Nephron (organoid): ENCODE results near the gene FMR1.

ENCODE experiments used
- H3K27ac Mint-ChIP-seq, 3 experiments: 2 replicates each; pipeline ENCODE4 v1.8.0; 2020; ENCODE audit warnings: mixed read lengths in 3 of 3, mild to moderate bottlenecking in 2 of 3, moderate library complexity in 1 of 3
- H3K27me3 Mint-ChIP-seq: 2 replicates; pipeline ENCODE4 v1.8.0; 2021; ENCODE audit warnings: low read depth, mild to moderate bottlenecking, moderate library complexity, mixed read lengths
- H3K36me3 Mint-ChIP-seq: 2 replicates; pipeline ENCODE4 v1.8.0; 2020; ENCODE audit warnings: low read depth, mixed read lengths
- H3K4me1 Mint-ChIP-seq: 2 replicates; pipeline ENCODE4 v1.8.0; 2020; ENCODE audit warnings: mixed read lengths
- H3K4me3 Mint-ChIP-seq, 3 experiments: 2 replicates each; pipeline ENCODE4 v1.8.0; 2020; ENCODE audit warnings: mild to moderate bottlenecking in 3 of 3, mixed read lengths in 3 of 3, moderate library complexity in 2 of 3
- H3K9me3 Mint-ChIP-seq: 2 replicates; pipeline ENCODE4 v1.8.0; 2020; ENCODE audit warnings: mixed read lengths
- CTCF ChIP-seq, 3 experiments: fragments of 200-600 bp; sonication (generic); IDR thresholded peaks; one replicate each; pipeline ENCODE4 v1.5.0; 2021; ENCODE audit warnings: antibody characterized with exemption in 3 of 3; ENCODE audit not compliant: unreplicated experiment in 3 of 3

Gene FMR1

GRCh38 chrX:147899379-147900114, 12.2 kb upstream of the FMR1 start:
- H3K27me3 Mint-ChIP-seq: no peaks in the 10 kb centered on the region
- H3K9me3 Mint-ChIP-seq: no peaks in the 10 kb centered on the region
- peaks cover 46% of the 10 kb centered on the region for H3K4me1 Mint-ChIP-seq
- TF ChIP-seq CTCF (IDR thresholded peaks at IDR 0.05; ENCODE audit: unreplicated experiment in 3 of 3): no peak
- no peaks in the 10 kb centered on the region for H3K36me3 Mint-ChIP-seq
- H3K4me3 Mint-ChIP-seq: no peak overlapping the region
- H3K27ac Mint-ChIP-seq: peak overlapping the region; percentile 56 to 70 (median 69)

DNA sequence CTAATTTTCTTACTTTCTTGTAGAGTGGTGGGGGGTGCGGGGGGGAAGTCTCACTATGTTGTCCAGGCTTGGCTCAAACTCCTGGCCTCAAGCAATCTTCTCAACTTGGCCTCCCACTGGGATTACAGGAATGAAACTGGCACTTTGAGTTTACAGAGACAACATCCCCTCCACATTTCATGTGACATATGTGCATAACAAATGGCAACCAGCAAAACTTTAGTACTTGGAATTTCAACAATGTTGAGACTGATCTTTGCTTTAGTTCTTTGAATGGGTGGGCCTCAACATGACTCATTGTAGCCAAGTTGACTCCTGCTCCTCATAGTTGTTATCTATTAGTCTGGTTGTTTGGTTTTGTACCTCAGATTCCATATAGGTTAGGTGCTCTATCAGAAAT, 11.4 kb upstream of the FMR1 start:
- Mint-ChIP-seq H3K27ac (peak overlapping the region; percentile 56 to 70 (median 69)), H3K27me3 (no peaks in the 10 kb centered on the region), H3K9me3 (no peaks in the 10 kb centered on the region), H3K4me3 (no peak overlapping the region), H3K36me3 (no peaks in the 10 kb centered on the region), H3K4me1 (peaks cover 38% of the 10 kb centered on the region)
- no peak for TF ChIP-seq CTCF (IDR thresholded peaks at IDR 0.05; ENCODE audit: unreplicated experiment in 3 of 3)

- TF ChIP-seq CTCF (IDR thresholded peaks at IDR 0.05; ENCODE audit: unreplicated experiment in 3 of 3): no peak
- no peaks in the 10 kb centered on the region for H3K9me3 Mint-ChIP-seq
- H3K27me3 Mint-ChIP-seq: no peaks in the 10 kb centered on the region
- H3K27ac Mint-ChIP-seq: peak overlapping the region; percentile 39 to 64 (median 50)
- no peaks in the 10 kb centered on the region for H3K36me3 Mint-ChIP-seq
- H3K4me1 Mint-ChIP-seq: peaks cover 34% of the 10 kb centered on the region
- H3K4me3 Mint-ChIP-seq: no peak overlapping the region
Observed at GRCh38 chrX:147901461-147902126, 10.1 kb upstream of the FMR1 start.

- Mint-ChIP-seq H3K36me3 (no peaks in the 10 kb centered on the region), H3K27me3 (no peaks in the 10 kb centered on the region), H3K9me3 (no peaks in the 10 kb centered on the region), H3K4me1 (peaks cover 34% of the 10 kb centered on the region), H3K4me3 (no peak overlapping the region), H3K27ac (peak overlapping the region in 1 of 3 experiments; percentile 20)
- TF ChIP-seq CTCF (IDR thresholded peaks at IDR 0.05; ENCODE audit: unreplicated experiment in 3 of 3): no peak
Observed at GRCh38 chrX:147902270-147902669, 9.4 kb upstream of the FMR1 start.

DNA sequence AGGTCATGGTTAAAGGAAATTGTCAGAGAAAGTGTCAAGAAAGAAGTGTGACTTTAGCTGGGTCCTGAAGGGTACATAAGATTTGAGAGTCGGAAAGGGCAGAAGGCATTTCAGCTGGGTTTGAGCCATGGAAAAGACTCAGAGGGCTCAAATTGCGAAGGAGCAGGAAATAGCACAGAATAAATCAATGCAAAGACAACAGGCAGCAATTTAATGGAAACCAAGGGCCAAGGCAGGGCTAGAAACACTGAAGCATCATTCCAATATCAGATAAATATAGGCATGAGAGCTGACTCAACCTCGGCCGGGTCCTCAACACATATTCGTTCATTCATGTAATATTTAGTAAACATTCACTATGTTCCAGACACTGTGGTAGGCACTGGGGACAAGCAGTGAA, 3.6 kb upstream of the FMR1 start:
- H3K27ac Mint-ChIP-seq: peak overlapping the region in 1 of 3 experiments; percentile 27
- H3K36me3 Mint-ChIP-seq: no peaks in the 10 kb centered on the region
- peak overlapping the region in 1 of 3 experiments; percentile 1 for H3K4me3 Mint-ChIP-seq
- H3K4me1 Mint-ChIP-seq: peaks cover 7% of the 10 kb centered on the region
- no peaks in the 10 kb centered on the region for H3K9me3 Mint-ChIP-seq
- H3K27me3 Mint-ChIP-seq: no peaks in the 10 kb centered on the region
- no peak for TF ChIP-seq CTCF (IDR thresholded peaks at IDR 0.05; ENCODE audit: unreplicated experiment in 3 of 3)
